Measurements from ENCODE around the gene RIOK2. TPM values are rescaled to one million over a fixed set of nuclear protein-coding genes. Genes with fewer than 3 reads are reported as not detected.
"Not testable (repeated sequence)": the region's sequence is repeated elsewhere in the genome, so short reads cannot be mapped to it uniquely, and the experiment has no call there.

Gene RIOK2
- total RNA-seq, 1 experiment from 2014 or later = 34.1 TPM

- Histone ChIP-seq H3K4me3 (no peak overlapping the region), H3K9me3 (replicated peaks) (peaks cover 4% of the 10 kb centered on the region; the same call in 1 of the 2 replicates), H3K27me3 (replicated peaks) (no peaks in the 10 kb centered on the region), H3K27ac (no peak overlapping the region), H3K36me3 (peaks cover 25% of the 10 kb centered on the region), H3K4me1 (replicated peaks) (no peaks in the 10 kb centered on the region)
- no peak for DNase-seq (ENCODE audit: low read depth in 1 of 2, low spot score in 2 of 2)
Measured at GRCh38 chr5:97157689-97158088, 25.4 kb downstream of the RIOK2 start.

- no peak for DNase-seq (ENCODE audit: low read depth in 1 of 2, low spot score in 2 of 2)
- Histone ChIP-seq H3K4me3 (no peak overlapping the region), H3K4me1 (replicated peaks) (no peaks in the 10 kb centered on the region), H3K36me3 (no peaks in the 10 kb centered on the region), H3K27me3 (replicated peaks) (peaks cover 12% of the 10 kb centered on the region), H3K27ac (no peak overlapping the region), H3K9me3 (replicated peaks) (no peaks in the 10 kb centered on the region)
Measured at GRCh38 chr5:97151370-97151769, 31.7 kb downstream of the RIOK2 start.

- no peaks in the 10 kb centered on the region for H3K9me3 ChIP-seq (replicated peaks)
- peaks cover 12% of the 10 kb centered on the region for H3K27me3 ChIP-seq (replicated peaks)
- H3K4me1 ChIP-seq (replicated peaks) = no peaks in the 10 kb centered on the region
- no peaks in the 10 kb centered on the region for H3K36me3 ChIP-seq
- no peak overlapping the region for H3K27ac ChIP-seq
- H3K4me3 ChIP-seq = no peak overlapping the region
- no peak for DNase-seq (ENCODE audit: low read depth in 1 of 2, low spot score in 2 of 2)
Measured at GRCh38 chr5:97150401-97150800, 32.6 kb downstream of the RIOK2 start.

GRCh38 chr5:97149709-97150108, 33.3 kb downstream of the RIOK2 start:
- H3K27ac ChIP-seq = no peak overlapping the region
- no peaks in the 10 kb centered on the region for H3K4me1 ChIP-seq (replicated peaks)
- no peaks in the 10 kb centered on the region for H3K9me3 ChIP-seq (replicated peaks)
- no peak overlapping the region for H3K4me3 ChIP-seq
- no peak for DNase-seq (ENCODE audit: low read depth in 1 of 2, low spot score in 2 of 2)
- no peaks in the 10 kb centered on the region for H3K36me3 ChIP-seq
- peaks cover 12% of the 10 kb centered on the region for H3K27me3 ChIP-seq (replicated peaks)

GRCh38 chr5:97148288-97148687, 34.8 kb downstream of the RIOK2 start:
- H3K4me1 ChIP-seq (replicated peaks) = no peaks in the 10 kb centered on the region
- H3K9me3 ChIP-seq (replicated peaks) = no peaks in the 10 kb centered on the region
- no peak overlapping the region for H3K27ac ChIP-seq
- H3K4me3 ChIP-seq = no peak overlapping the region
- H3K27me3 ChIP-seq (replicated peaks) = peaks cover 12% of the 10 kb centered on the region
- DNase-seq (ENCODE audit: low read depth in 1 of 2, low spot score in 2 of 2) = no peak
- no peaks in the 10 kb centered on the region for H3K36me3 ChIP-seq

GRCh38 chr5:97143704-97144103, 39.3 kb downstream of the RIOK2 start:
- Histone ChIP-seq H3K9me3 (replicated peaks) (no peaks in the 10 kb centered on the region), H3K4me3 (no peak overlapping the region), H3K36me3 (no peaks in the 10 kb centered on the region), H3K4me1 (replicated peaks) (no peaks in the 10 kb centered on the region), H3K27me3 (replicated peaks) (peaks cover 8% of the 10 kb centered on the region), H3K27ac (no peak overlapping the region)
- no peak for DNase-seq (ENCODE audit: low read depth in 1 of 2, low spot score in 2 of 2)

- Histone ChIP-seq H3K4me3 (no peak within 1 kb of the TSS), H3K4me1 (replicated peaks) (no peaks in the 10 kb centered on the region), H3K27ac (no peak within 1 kb of the TSS), H3K27me3 (replicated peaks) (no peaks in the 10 kb centered on the region), H3K9me3 (replicated peaks) (no peaks in the 10 kb centered on the region), H3K36me3 (no peaks in the 10 kb centered on the region)
- DNase-seq (ENCODE audit: low read depth in 1 of 2, low spot score in 2 of 2) = peak in 1 of 2 experiments; percentile 28
Measured at GRCh38 chr5:97142521-97143254, 40.4 kb downstream of the RIOK2 start, which contains the start of gene LIX1. LIX1 (minus strand) TSS chr5:97142611; CDS start chr5:97142576, 35 bp downstream.

GRCh38 chr5:97141539-97141938, 41.5 kb downstream of the RIOK2 start:
- DNase-seq (ENCODE audit: low read depth in 1 of 2, low spot score in 2 of 2) = no peak
- no peak overlapping the region for H3K27ac ChIP-seq
- H3K9me3 ChIP-seq (replicated peaks) = no peaks in the 10 kb centered on the region
- no peaks in the 10 kb centered on the region for H3K27me3 ChIP-seq (replicated peaks)
- no peaks in the 10 kb centered on the region for H3K36me3 ChIP-seq
- H3K4me1 ChIP-seq (replicated peaks) = no peaks in the 10 kb centered on the region
- H3K4me3 ChIP-seq = no peak overlapping the region

- Histone ChIP-seq H3K27ac (no peak overlapping the region), H3K27me3 (replicated peaks) (peaks cover 3% of the 10 kb centered on the region; the same call in 1 of the 2 replicates), H3K4me3 (no peak overlapping the region), H3K9me3 (replicated peaks) (no peaks in the 10 kb centered on the region), H3K4me1 (replicated peaks) (no peaks in the 10 kb centered on the region), H3K36me3 (no peaks in the 10 kb centered on the region)
- DNase-seq (ENCODE audit: low read depth in 1 of 2, low spot score in 2 of 2) = no peak
Measured at GRCh38 chr5:97141031-97141430, 42.0 kb downstream of the RIOK2 start.

- H3K27ac ChIP-seq; H3K9me3 ChIP-seq (replicated peaks); H3K36me3 ChIP-seq; H3K4me1 ChIP-seq (replicated peaks); DNase-seq (ENCODE audit: low read depth in 1 of 2, low spot score in 2 of 2); H3K4me3 ChIP-seq; H3K27me3 ChIP-seq (replicated peaks): not testable (repeated sequence)
Measured at GRCh38 chr5:97140250-97140649, 42.8 kb downstream of the RIOK2 start.

GRCh38 chr5:97136475-97136874, 46.6 kb downstream of the RIOK2 start:
- no peaks in the 10 kb centered on the region for H3K4me1 ChIP-seq (replicated peaks)
- H3K27me3 ChIP-seq (replicated peaks) = peaks cover 6% of the 10 kb centered on the region; the same call in 1 of the 2 replicates
- no peak for DNase-seq (ENCODE audit: low read depth in 1 of 2, low spot score in 2 of 2)

GRCh38 chr5:97135868-97136267, 47.2 kb downstream of the RIOK2 start:
- DNase-seq (ENCODE audit: low read depth in 1 of 2, low spot score in 2 of 2) = no peak
- no peaks in the 10 kb centered on the region for H3K36me3 ChIP-seq
- no peak overlapping the region for H3K27ac ChIP-seq
- no peak overlapping the region for H3K4me3 ChIP-seq
- no peaks in the 10 kb centered on the region for H3K9me3 ChIP-seq (replicated peaks)
- H3K27me3 ChIP-seq (replicated peaks) = peaks cover 6% of the 10 kb centered on the region; the same call in 1 of the 2 replicates
- H3K4me1 ChIP-seq (replicated peaks) = no peaks in the 10 kb centered on the region

More at GRCh38 chr5:97136475-97136874, 46.6 kb downstream of the RIOK2 start:
- H3K4me3 ChIP-seq = no peak overlapping the region
- H3K9me3 ChIP-seq (replicated peaks) = no peaks in the 10 kb centered on the region
- no peak overlapping the region for H3K27ac ChIP-seq
- no peaks in the 10 kb centered on the region for H3K36me3 ChIP-seq

GRCh38 chr5:97134634-97135033, 48.4 kb downstream of the RIOK2 start:
- Histone ChIP-seq H3K9me3 (replicated peaks) (no peaks in the 10 kb centered on the region), H3K27ac (no peak overlapping the region), H3K36me3 (no peaks in the 10 kb centered on the region), H3K4me1 (replicated peaks) (no peaks in the 10 kb centered on the region), H3K4me3 (no peak overlapping the region), H3K27me3 (replicated peaks) (peaks cover 7% of the 10 kb centered on the region)
- DNase-seq (ENCODE audit: low read depth in 1 of 2, low spot score in 2 of 2) = no peak

GRCh38 chr5:97133101-97133500, 49.9 kb downstream of the RIOK2 start:
- Histone ChIP-seq H3K9me3 (replicated peaks) (no peaks in the 10 kb centered on the region), H3K27me3 (replicated peaks) (peaks cover 10% of the 10 kb centered on the region), H3K4me1 (replicated peaks) (no peaks in the 10 kb centered on the region), H3K27ac (no peak overlapping the region), H3K36me3 (no peaks in the 10 kb centered on the region), H3K4me3 (no peak overlapping the region)
- no peak for DNase-seq (ENCODE audit: low read depth in 1 of 2, low spot score in 2 of 2)
